Measurements from ENCODE around the gene SLC36A3. TPM values are rescaled to one million over a fixed set of nuclear protein-coding genes. Genes with fewer than 3 reads are reported as not detected.

The SLC36A3 gene
- total RNA-seq, 1 donor from 2014 or later, result not detected

DNA sequence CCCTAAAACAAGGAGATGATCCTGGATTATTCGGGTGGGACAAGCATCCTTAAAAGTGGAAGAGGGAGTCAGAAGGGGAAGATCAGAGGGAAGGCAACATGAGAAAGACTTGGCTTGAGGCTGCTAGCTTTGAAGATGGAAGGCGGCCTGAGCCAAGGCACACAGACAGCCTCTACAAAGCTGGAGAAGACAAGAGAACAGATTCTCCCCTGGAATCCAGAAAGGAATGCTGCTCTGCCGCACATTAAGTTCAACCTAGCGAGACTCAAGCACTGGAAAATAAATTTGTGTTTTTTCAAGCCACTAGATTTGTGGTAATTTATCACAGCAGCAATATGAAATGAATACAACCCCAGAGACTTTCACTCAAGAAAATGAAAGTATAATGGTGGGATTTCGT, 17.9 kb downstream of the SLC36A3 start:
- Histone ChIP-seq H3K27me3 (ENCODE audit: control insufficient read depth in 3 of 3, insufficient read depth in 3 of 3, low read length in 3 of 3) (no peaks in the 10 kb centered on the region), H3K27ac (ENCODE audit: low read depth, low read length) (no peak overlapping the region), H3K36me3 (ENCODE audit: control insufficient read depth in 3 of 3, insufficient read depth in 3 of 3, low read length in 3 of 3) (no peaks in the 10 kb centered on the region), H3K9me3 (ENCODE audit: control insufficient read depth in 3 of 3, low read length in 3 of 3) (no peaks in the 10 kb centered on the region), H3K4me1 (ENCODE audit: control insufficient read depth in 3 of 3, insufficient read depth in 3 of 3, low read length in 3 of 3) (no peaks in the 10 kb centered on the region), H3K9ac (ENCODE audit: low read depth in 1 of 3, low read length in 3 of 3) (no peak overlapping the region), H3K4me3 (ENCODE audit: low read length in 3 of 3) (no peak overlapping the region)

DNA sequence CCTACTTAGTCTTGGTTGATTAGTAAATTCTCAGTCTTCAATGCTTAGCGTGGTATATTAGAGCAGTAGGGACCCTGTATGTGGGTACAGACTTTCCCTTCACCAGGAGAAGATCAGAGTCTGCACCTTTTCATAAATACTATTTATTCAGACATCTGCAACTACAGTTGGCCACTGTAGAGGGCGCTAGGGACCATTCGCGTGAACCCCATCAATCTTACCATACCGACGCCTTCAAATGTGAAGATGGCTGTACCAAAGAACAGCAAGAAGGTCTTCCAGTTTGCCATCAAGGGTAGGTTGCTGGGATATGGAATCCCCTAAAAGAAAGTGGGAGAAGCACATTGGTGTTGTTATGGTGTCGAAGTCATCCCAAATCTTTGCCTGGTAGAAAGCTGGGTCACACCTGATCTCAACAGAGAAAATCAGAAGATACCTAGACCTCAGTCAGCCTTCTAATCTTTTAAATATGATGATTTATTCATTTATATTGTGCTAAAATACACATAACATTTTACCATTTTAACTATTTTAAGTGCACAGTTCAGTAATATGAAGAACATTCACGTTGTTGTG, 19.1 kb downstream of the SLC36A3 start:
- no peaks in the 10 kb centered on the region for H3K9me3 ChIP-seq (ENCODE audit: control insufficient read depth in 3 of 3, low read length in 3 of 3)
- H3K4me3 ChIP-seq (ENCODE audit: low read length in 3 of 3), result no peak overlapping the region
- H3K27me3 ChIP-seq (ENCODE audit: control insufficient read depth in 3 of 3, insufficient read depth in 3 of 3, low read length in 3 of 3), result no peaks in the 10 kb centered on the region
- no peaks in the 10 kb centered on the region for H3K4me1 ChIP-seq (ENCODE audit: control insufficient read depth in 3 of 3, insufficient read depth in 3 of 3, low read length in 3 of 3)
- no peak overlapping the region for H3K27ac ChIP-seq (ENCODE audit: low read depth, low read length)
- no peak overlapping the region for H3K9ac ChIP-seq (ENCODE audit: low read depth in 1 of 3, low read length in 3 of 3)
- no peaks in the 10 kb centered on the region for H3K36me3 ChIP-seq (ENCODE audit: control insufficient read depth in 3 of 3, insufficient read depth in 3 of 3, low read length in 3 of 3)

DNA sequence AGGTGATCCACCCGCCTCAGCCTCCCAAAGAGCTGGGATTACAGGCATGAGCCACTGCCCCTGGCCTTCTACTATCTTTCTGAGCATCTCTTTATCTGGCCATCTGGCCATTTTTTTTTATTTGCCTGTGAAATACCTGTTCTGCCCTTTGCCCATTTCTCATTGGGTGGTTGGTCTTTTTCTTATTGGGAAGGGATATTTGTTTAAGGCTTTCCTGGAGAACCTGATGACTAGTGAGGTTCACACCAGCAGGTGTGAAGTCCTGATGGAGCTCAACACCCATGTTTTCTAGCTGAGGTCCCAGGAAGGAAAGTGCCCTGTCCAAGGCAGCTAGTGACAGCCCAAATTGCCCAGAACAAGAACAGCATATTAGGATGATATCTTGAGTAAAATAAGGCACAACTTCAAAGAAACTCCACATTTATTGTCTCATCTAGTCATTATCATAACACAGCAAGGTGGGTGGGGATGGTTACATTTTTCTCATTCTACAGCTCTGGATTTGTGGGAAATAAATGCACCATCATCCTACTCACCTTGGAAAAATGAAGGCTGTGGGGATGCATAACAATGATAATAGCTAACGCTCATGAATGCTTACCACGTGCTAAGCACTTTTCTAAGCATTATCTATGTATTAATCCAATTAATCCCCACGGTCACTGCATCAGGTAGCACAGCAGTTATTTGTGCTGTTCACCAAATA, 20.3 kb downstream of the SLC36A3 start:
- Histone ChIP-seq H3K36me3 (ENCODE audit: control insufficient read depth in 3 of 3, insufficient read depth in 3 of 3, low read length in 3 of 3) (no peaks in the 10 kb centered on the region), H3K27me3 (ENCODE audit: control insufficient read depth in 3 of 3, insufficient read depth in 3 of 3, low read length in 3 of 3) (no peaks in the 10 kb centered on the region), H3K9ac (ENCODE audit: low read depth in 1 of 3, low read length in 3 of 3) (no peak overlapping the region), H3K9me3 (ENCODE audit: control insufficient read depth in 3 of 3, low read length in 3 of 3) (no peaks in the 10 kb centered on the region), H3K27ac (ENCODE audit: low read depth, low read length) (no peak overlapping the region), H3K4me1 (ENCODE audit: control insufficient read depth in 3 of 3, insufficient read depth in 3 of 3, low read length in 3 of 3) (no peaks in the 10 kb centered on the region), H3K4me3 (ENCODE audit: low read length in 3 of 3) (no peak overlapping the region)

GRCh38 chr5:151281001-151281639, 22.4 kb downstream of the SLC36A3 start:
- Histone ChIP-seq H3K9ac (ENCODE audit: low read depth in 1 of 3, low read length in 3 of 3) (no peak overlapping the region), H3K27me3 (ENCODE audit: control insufficient read depth in 3 of 3, insufficient read depth in 3 of 3, low read length in 3 of 3) (no peaks in the 10 kb centered on the region), H3K4me3 (ENCODE audit: low read length in 3 of 3) (no peak overlapping the region), H3K9me3 (ENCODE audit: control insufficient read depth in 3 of 3, low read length in 3 of 3) (no peaks in the 10 kb centered on the region), H3K36me3 (ENCODE audit: control insufficient read depth in 3 of 3, insufficient read depth in 3 of 3, low read length in 3 of 3) (no peaks in the 10 kb centered on the region), H3K27ac (ENCODE audit: low read depth, low read length) (no peak overlapping the region), H3K4me1 (ENCODE audit: control insufficient read depth in 3 of 3, insufficient read depth in 3 of 3, low read length in 3 of 3) (no peaks in the 10 kb centered on the region)

DNA sequence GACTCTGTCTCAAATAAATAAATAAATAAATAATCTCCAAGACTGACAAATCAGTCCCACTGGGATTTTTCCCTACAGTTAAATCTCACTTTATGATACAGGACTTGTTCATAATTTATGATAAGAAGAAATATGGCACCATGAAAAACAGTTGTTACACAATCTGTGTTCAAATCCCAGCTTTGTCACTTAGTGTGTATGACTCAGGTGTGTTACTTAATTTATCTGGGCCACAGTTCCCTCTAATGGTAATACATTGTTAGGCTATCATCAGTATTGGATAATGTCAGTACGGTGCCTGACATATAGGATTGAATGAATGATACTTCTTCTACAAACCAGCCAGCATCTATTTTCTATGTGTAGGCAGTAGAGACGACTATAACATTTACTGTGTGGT, 23.1 kb downstream of the SLC36A3 start:
- Histone ChIP-seq H3K4me1 (ENCODE audit: control insufficient read depth in 3 of 3, insufficient read depth in 3 of 3, low read length in 3 of 3) (no peaks in the 10 kb centered on the region), H3K27me3 (ENCODE audit: control insufficient read depth in 3 of 3, insufficient read depth in 3 of 3, low read length in 3 of 3) (no peaks in the 10 kb centered on the region), H3K9me3 (ENCODE audit: control insufficient read depth in 3 of 3, low read length in 3 of 3) (no peaks in the 10 kb centered on the region), H3K4me3 (ENCODE audit: low read length in 3 of 3) (no peak overlapping the region), H3K27ac (ENCODE audit: low read depth, low read length) (no peak overlapping the region), H3K9ac (ENCODE audit: low read depth in 1 of 3, low read length in 3 of 3) (no peak overlapping the region), H3K36me3 (ENCODE audit: control insufficient read depth in 3 of 3, insufficient read depth in 3 of 3, low read length in 3 of 3) (no peaks in the 10 kb centered on the region)

- Histone ChIP-seq H3K9me3 (ENCODE audit: control insufficient read depth in 3 of 3, low read length in 3 of 3) (no peaks in the 10 kb centered on the region), H3K9ac (ENCODE audit: low read depth in 1 of 3, low read length in 3 of 3) (no peak overlapping the region), H3K27me3 (ENCODE audit: control insufficient read depth in 3 of 3, insufficient read depth in 3 of 3, low read length in 3 of 3) (no peaks in the 10 kb centered on the region)
Measured at GRCh38 chr5:151278845-151279244, 24.7 kb downstream of the SLC36A3 start.

DNA sequence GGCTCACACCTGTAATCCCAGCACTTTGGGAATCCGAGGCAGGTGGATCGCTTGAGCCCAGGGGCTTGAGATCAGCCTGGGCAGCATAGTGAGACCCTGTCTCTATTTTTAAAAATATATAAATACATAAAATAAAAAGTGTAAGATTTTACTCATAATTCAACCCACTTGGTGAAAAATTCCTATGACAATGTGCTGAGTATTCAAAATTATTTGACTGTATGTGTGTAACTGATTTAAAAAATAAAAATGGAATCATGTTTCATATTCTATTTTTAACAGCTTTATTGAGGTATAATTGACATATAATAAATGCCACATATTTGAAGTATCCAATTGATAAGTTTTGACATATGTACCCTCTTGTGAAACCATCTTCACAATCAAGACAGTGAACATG, 27.8 kb downstream of the SLC36A3 start:
- H3K4me3 ChIP-seq (ENCODE audit: low read length in 3 of 3), result no peak overlapping the region
- no peak overlapping the region for H3K9ac ChIP-seq (ENCODE audit: low read depth in 1 of 3, low read length in 3 of 3)
- no peaks in the 10 kb centered on the region for H3K27me3 ChIP-seq (ENCODE audit: control insufficient read depth in 3 of 3, insufficient read depth in 3 of 3, low read length in 3 of 3)
- no peaks in the 10 kb centered on the region for H3K4me1 ChIP-seq (ENCODE audit: control insufficient read depth in 3 of 3, insufficient read depth in 3 of 3, low read length in 3 of 3)
- H3K27ac ChIP-seq (ENCODE audit: low read depth, low read length), result no peak overlapping the region
- H3K36me3 ChIP-seq (ENCODE audit: control insufficient read depth in 3 of 3, insufficient read depth in 3 of 3, low read length in 3 of 3), result no peaks in the 10 kb centered on the region
- H3K9me3 ChIP-seq (ENCODE audit: control insufficient read depth in 3 of 3, low read length in 3 of 3), result no peaks in the 10 kb centered on the region

More at GRCh38 chr5:151278845-151279244, 24.7 kb downstream of the SLC36A3 start:
- Histone ChIP-seq H3K36me3 (ENCODE audit: control insufficient read depth in 3 of 3, insufficient read depth in 3 of 3, low read length in 3 of 3) (no peaks in the 10 kb centered on the region), H3K4me1 (ENCODE audit: control insufficient read depth in 3 of 3, insufficient read depth in 3 of 3, low read length in 3 of 3) (no peaks in the 10 kb centered on the region), H3K27ac (ENCODE audit: low read depth, low read length) (no peak overlapping the region), H3K4me3 (ENCODE audit: low read length in 3 of 3) (no peak overlapping the region)

DNA sequence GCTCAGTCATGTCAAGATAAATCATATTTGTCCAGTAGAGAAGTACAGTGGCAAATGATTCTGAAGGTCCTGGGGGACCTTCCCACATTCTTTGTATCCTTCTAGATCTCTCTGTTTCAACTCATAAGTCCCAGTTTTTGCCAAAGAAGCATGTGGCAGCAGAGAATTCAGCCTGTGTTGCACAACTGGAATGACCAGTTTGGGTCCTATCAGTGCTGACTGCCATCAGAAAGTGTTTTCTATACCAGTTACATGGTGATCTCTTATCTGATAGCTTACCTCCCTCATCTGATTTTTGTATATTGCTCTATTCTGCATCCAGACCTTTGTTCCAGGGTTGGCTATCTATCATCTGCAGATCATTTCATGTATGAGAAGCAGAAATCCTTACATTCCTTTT, 28.9 kb downstream of the SLC36A3 start:
- Histone ChIP-seq H3K27ac (ENCODE audit: low read depth, low read length) (no peak overlapping the region), H3K36me3 (ENCODE audit: control insufficient read depth in 3 of 3, insufficient read depth in 3 of 3, low read length in 3 of 3) (peaks cover 0 to 5% (median 3%) of the 10 kb centered on the region in 3 donors), H3K4me1 (ENCODE audit: control insufficient read depth in 3 of 3, insufficient read depth in 3 of 3, low read length in 3 of 3) (no peaks in the 10 kb centered on the region), H3K9ac (ENCODE audit: low read depth in 1 of 3, low read length in 3 of 3) (no peak overlapping the region), H3K9me3 (ENCODE audit: control insufficient read depth in 3 of 3, low read length in 3 of 3) (no peaks in the 10 kb centered on the region), H3K27me3 (ENCODE audit: control insufficient read depth in 3 of 3, insufficient read depth in 3 of 3, low read length in 3 of 3) (no peaks in the 10 kb centered on the region), H3K4me3 (ENCODE audit: low read length in 3 of 3) (no peak overlapping the region)

GRCh38 chr5:151271336-151271735, 32.2 kb downstream of the SLC36A3 start:
- no peaks in the 10 kb centered on the region for H3K27me3 ChIP-seq (ENCODE audit: control insufficient read depth in 3 of 3, insufficient read depth in 3 of 3, low read length in 3 of 3)
- no peak overlapping the region for H3K4me3 ChIP-seq (ENCODE audit: low read length in 3 of 3)
- no peaks in the 10 kb centered on the region for H3K9me3 ChIP-seq (ENCODE audit: control insufficient read depth in 3 of 3, low read length in 3 of 3)
- H3K27ac ChIP-seq (ENCODE audit: low read depth, low read length), result no peak overlapping the region
- no peak overlapping the region for H3K9ac ChIP-seq (ENCODE audit: low read depth in 1 of 3, low read length in 3 of 3)
- no peaks in the 10 kb centered on the region for H3K4me1 ChIP-seq (ENCODE audit: control insufficient read depth in 3 of 3, insufficient read depth in 3 of 3, low read length in 3 of 3)
- H3K36me3 ChIP-seq (ENCODE audit: control insufficient read depth in 3 of 3, insufficient read depth in 3 of 3, low read length in 3 of 3), result peaks cover 10 to 24% (median 20%) of the 10 kb centered on the region in 3 donors

- no peaks in the 10 kb centered on the region for H3K4me1 ChIP-seq (ENCODE audit: control insufficient read depth in 3 of 3, insufficient read depth in 3 of 3, low read length in 3 of 3)
- H3K27me3 ChIP-seq (ENCODE audit: control insufficient read depth in 3 of 3, insufficient read depth in 3 of 3, low read length in 3 of 3), result no peaks in the 10 kb centered on the region
- no peaks in the 10 kb centered on the region for H3K9me3 ChIP-seq (ENCODE audit: control insufficient read depth in 3 of 3, low read length in 3 of 3)
- H3K9ac ChIP-seq (ENCODE audit: low read depth in 1 of 3, low read length in 3 of 3), result no peak overlapping the region
- peaks cover 10 to 24% (median 20%) of the 10 kb centered on the region in 3 donors for H3K36me3 ChIP-seq (ENCODE audit: control insufficient read depth in 3 of 3, insufficient read depth in 3 of 3, low read length in 3 of 3)
- H3K27ac ChIP-seq (ENCODE audit: low read depth, low read length), result no peak overlapping the region
- H3K4me3 ChIP-seq (ENCODE audit: low read length in 3 of 3), result no peak overlapping the region
Measured at GRCh38 chr5:151270599-151270998, 33.0 kb downstream of the SLC36A3 start.
